ENCODE results near the gene CXXC1.
A peak's percentile ranks its signal among the peaks of the same experiment; 100 is the strongest.
"Not testable (repeated sequence)": the region's sequence is repeated elsewhere in the genome, so short reads cannot be mapped to it uniquely, and the experiment has no call there.

CXXC1 gene

GRCh38 chr18:50297621-50298442 is 10.3 kb upstream of the CXXC1 start:
- peak; percentile 50 for DNase-seq

GRCh38 chr18:50293039-50293438 is 5.5 kb upstream of the CXXC1 start:
- no peak for DNase-seq

GRCh38 chr18:50289108-50289443 is 1.6 kb upstream of the CXXC1 start:
- no peak for DNase-seq

GRCh38 chr18:50288348-50289107 is 1.0 kb upstream of the CXXC1 start:
- DNase-seq: not testable (repeated sequence)

GRCh38 chr18:50287028-50287440 is 458 bp downstream of the CXXC1 start:
- DNase-seq: no peak

GRCh38 chr18:50286391-50287027 is 983 bp downstream of the CXXC1 start:
- no peak for DNase-seq

- no peak for DNase-seq
Measured at GRCh38 chr18:50285631-50286321, 1.7 kb downstream of the CXXC1 start.

GRCh38 chr18:50285071-50285470 is 2.4 kb downstream of the CXXC1 start:
- DNase-seq: no peak

GRCh38 chr18:50284255-50284885 is 3.1 kb downstream of the CXXC1 start:
- no peak for DNase-seq

GRCh38 chr18:50283469-50284209 is 3.9 kb downstream of the CXXC1 start:
- DNase-seq: no peak

GRCh38 chr18:50282521-50283335 is 4.8 kb downstream of the CXXC1 start:
- no peak for DNase-seq

- peak; percentile 26 for DNase-seq
Measured at GRCh38 chr18:50281972-50282520, 5.4 kb downstream of the CXXC1 start.

GRCh38 chr18:50281295-50281971 is 6.1 kb downstream of the CXXC1 start, which contains the start of gene MBD1:
Gene MBD1 (minus strand): TSS chr18:50281523. CDS start chr18:50279992, 1,531 bp downstream.
- peak; percentile 99 for DNase-seq

- no peak for DNase-seq
Measured at GRCh38 chr18:50280707-50281294, 6.7 kb downstream of the CXXC1 start.

- no peak for DNase-seq
Measured at GRCh38 chr18:50279752-50280151, 7.7 kb downstream of the CXXC1 start.

GRCh38 chr18:50277942-50278341 is 9.6 kb downstream of the CXXC1 start:
- no peak for DNase-seq

- no peak for DNase-seq
Measured at GRCh38 chr18:50276452-50276851, 11.0 kb downstream of the CXXC1 start.

- no peak for DNase-seq
Measured at GRCh38 chr18:50275503-50276036, 11.9 kb downstream of the CXXC1 start.

- DNase-seq: no peak
Measured at GRCh38 chr18:50274941-50275340, 12.6 kb downstream of the CXXC1 start.

All from NK-92 treated with Interleukin-12 subunit alpha and Interleukin-12 subunit beta, amount 100 ng/mL, for 24 hours (cell line).